Stimulated activated naive CD8-positive, alpha-beta T cell treated with anti-CD3 and anti-CD28 coated beads, Interleukin-15, Interleukin-2, amounts not matched to agents 100 ng/mL and 50 ng/mL, for 24 hours (primary cell): ENCODE data around the gene ZNF33A.
"Not testable (repeated sequence)": the region's sequence is repeated elsewhere in the genome, so short reads cannot be mapped to it uniquely, and the experiment has no call there.

ENCODE experiments used
- H3K27ac Mint-ChIP-seq: one replicate; pipeline ENCODE4 v1.8.0; 2021; ENCODE audit warnings: mild to moderate bottlenecking, mixed read lengths
- H3K27me3 Mint-ChIP-seq: one replicate; pipeline ENCODE4 v1.8.0; 2021; ENCODE audit warnings: mixed read lengths
- H3K36me3 Mint-ChIP-seq: one replicate; pipeline ENCODE4 v1.8.0; 2021; ENCODE audit warnings: low read depth, mixed read lengths
- H3K4me1 Mint-ChIP-seq: one replicate; pipeline ENCODE4 v1.8.0; 2021; ENCODE audit warnings: low read depth, mixed read lengths
- H3K4me3 Mint-ChIP-seq: one replicate; pipeline ENCODE4 v1.8.0; 2021; ENCODE audit warnings: mild to moderate bottlenecking, mixed read lengths
- H3K9me3 Mint-ChIP-seq: one replicate; pipeline ENCODE4 v1.8.0; 2021; ENCODE audit warnings: mixed read lengths

Gene ZNF33A

GRCh38 chr10:38010119-38010903, at the start of gene ZNF33A:
TSS of gene ZNF33A (plus strand) at chr10:38010675. CDS start at chr10:38012342, 1,667 bp downstream.
- Mint-ChIP-seq H3K4me3 (peak within 1 kb of the TSS; percentile 90), H3K4me1 (peaks cover 43% of the 10 kb centered on the region), H3K27ac (peak within 1 kb of the TSS; percentile 98), H3K9me3 (no peaks in the 10 kb centered on the region), H3K27me3 (no peaks in the 10 kb centered on the region), H3K36me3 (peaks cover 24% of the 10 kb centered on the region)

GRCh38 chr10:37965006-37965405, 45.5 kb upstream of the ZNF33A start:
- peaks cover 23% of the 10 kb centered on the region for H3K9me3 Mint-ChIP-seq
- H3K4me1 Mint-ChIP-seq = no peaks in the 10 kb centered on the region
- H3K27ac Mint-ChIP-seq = no peak overlapping the region
- H3K36me3 Mint-ChIP-seq = peaks cover 73% of the 10 kb centered on the region
- no peaks in the 10 kb centered on the region for H3K27me3 Mint-ChIP-seq
- no peak overlapping the region for H3K4me3 Mint-ChIP-seq

- peaks cover 38% of the 10 kb centered on the region for H3K36me3 Mint-ChIP-seq
- peaks cover 30% of the 10 kb centered on the region for H3K4me1 Mint-ChIP-seq
- no peak overlapping the region for H3K4me3 Mint-ChIP-seq
- no peak overlapping the region for H3K27ac Mint-ChIP-seq
- H3K9me3 Mint-ChIP-seq = peaks cover 4% of the 10 kb centered on the region
- H3K27me3 Mint-ChIP-seq = no peaks in the 10 kb centered on the region
These were observed 38.1 kb upstream of the ZNF33A start for GRCh38 chr10:37972396-37972795.

GRCh38 chr10:37975401-37975991, 35.0 kb upstream of the ZNF33A start:
- Mint-ChIP-seq H3K36me3 (peaks cover 17% of the 10 kb centered on the region), H3K9me3 (no peaks in the 10 kb centered on the region), H3K4me1 (peaks cover 30% of the 10 kb centered on the region), H3K27me3 (no peaks in the 10 kb centered on the region), H3K4me3 (peak overlapping the region; percentile 95), H3K27ac (peak overlapping the region; percentile 95)

- H3K4me3 Mint-ChIP-seq = peak within 1 kb of the TSS; percentile 95
- peaks cover 13% of the 10 kb centered on the region for H3K36me3 Mint-ChIP-seq
- peak within 1 kb of the TSS; percentile 95 for H3K27ac Mint-ChIP-seq
- no peaks in the 10 kb centered on the region for H3K9me3 Mint-ChIP-seq
- H3K4me1 Mint-ChIP-seq = peaks cover 30% of the 10 kb centered on the region
- no peaks in the 10 kb centered on the region for H3K27me3 Mint-ChIP-seq
These were observed 34.2 kb upstream of the ZNF33A start, which contains the start of gene ZNF25 for GRCh38 chr10:37976091-37976879. TSS of gene ZNF25 (minus strand) at chr10:37976647. CDS start at chr10:37971722, 4,925 bp downstream.

- H3K27me3 Mint-ChIP-seq = no peaks in the 10 kb centered on the region
These were observed 33.6 kb upstream of the ZNF33A start for GRCh38 chr10:37976880-37977203.

GRCh38 chr10:37991655-37992054, 18.8 kb upstream of the ZNF33A start:
- Mint-ChIP-seq H3K27me3 (peaks cover 4% of the 10 kb centered on the region), H3K36me3 (no peaks in the 10 kb centered on the region), H3K9me3 (no peaks in the 10 kb centered on the region), H3K4me1 (no peaks in the 10 kb centered on the region), H3K27ac (no peak overlapping the region), H3K4me3 (no peak overlapping the region)

More at GRCh38 chr10:37976880-37977203, 33.6 kb upstream of the ZNF33A start:
- H3K4me1 Mint-ChIP-seq = peaks cover 30% of the 10 kb centered on the region
- H3K9me3 Mint-ChIP-seq = no peaks in the 10 kb centered on the region
- H3K36me3 Mint-ChIP-seq = peaks cover 13% of the 10 kb centered on the region
- H3K27ac Mint-ChIP-seq = peak overlapping the region; percentile 95
- peak overlapping the region; percentile 95 for H3K4me3 Mint-ChIP-seq

GRCh38 chr10:37992083-37992482, 18.4 kb upstream of the ZNF33A start:
- Mint-ChIP-seq H3K27me3 (peaks cover 4% of the 10 kb centered on the region), H3K27ac (no peak overlapping the region), H3K36me3 (no peaks in the 10 kb centered on the region), H3K4me1 (no peaks in the 10 kb centered on the region), H3K4me3 (no peak overlapping the region), H3K9me3 (no peaks in the 10 kb centered on the region)

- H3K27me3 Mint-ChIP-seq, H3K9me3 Mint-ChIP-seq, H3K4me3 Mint-ChIP-seq, H3K36me3 Mint-ChIP-seq, H3K4me1 Mint-ChIP-seq, H3K27ac Mint-ChIP-seq: not testable (repeated sequence)
These were observed 11.6 kb upstream of the ZNF33A start for GRCh38 chr10:37998920-37999319.

GRCh38 chr10:38000474-38000873, 10.0 kb upstream of the ZNF33A start:
- not testable (repeated sequence) for H3K36me3 Mint-ChIP-seq, H3K27me3 Mint-ChIP-seq, H3K9me3 Mint-ChIP-seq

GRCh38 chr10:38003026-38003425, 7.4 kb upstream of the ZNF33A start:
- no peaks in the 10 kb centered on the region for H3K27me3 Mint-ChIP-seq
- H3K4me3 Mint-ChIP-seq = no peak overlapping the region
- no peaks in the 10 kb centered on the region for H3K4me1 Mint-ChIP-seq
- H3K36me3 Mint-ChIP-seq = no peaks in the 10 kb centered on the region
- no peaks in the 10 kb centered on the region for H3K9me3 Mint-ChIP-seq
- no peak overlapping the region for H3K27ac Mint-ChIP-seq

More at GRCh38 chr10:38000474-38000873, 10.0 kb upstream of the ZNF33A start:
- H3K27ac Mint-ChIP-seq, H3K4me3 Mint-ChIP-seq, H3K4me1 Mint-ChIP-seq: not testable (repeated sequence)

GRCh38 chr10:38003588-38003987, 6.9 kb upstream of the ZNF33A start:
- Mint-ChIP-seq H3K9me3 (no peaks in the 10 kb centered on the region), H3K27ac (no peak overlapping the region), H3K27me3 (no peaks in the 10 kb centered on the region), H3K36me3 (no peaks in the 10 kb centered on the region), H3K4me1 (no peaks in the 10 kb centered on the region), H3K4me3 (no peak overlapping the region)

- Mint-ChIP-seq H3K9me3 (no peaks in the 10 kb centered on the region), H3K4me1 (peaks cover 26% of the 10 kb centered on the region), H3K36me3 (peaks cover 9% of the 10 kb centered on the region), H3K27ac (no peak overlapping the region), H3K27me3 (no peaks in the 10 kb centered on the region), H3K4me3 (no peak overlapping the region)
These were observed 2.9 kb upstream of the ZNF33A start for GRCh38 chr10:38007551-38007950.

- H3K4me3 Mint-ChIP-seq = no peak overlapping the region
- no peaks in the 10 kb centered on the region for H3K27me3 Mint-ChIP-seq
- no peak overlapping the region for H3K27ac Mint-ChIP-seq
- H3K36me3 Mint-ChIP-seq = peaks cover 12% of the 10 kb centered on the region
- peaks cover 31% of the 10 kb centered on the region for H3K4me1 Mint-ChIP-seq
- H3K9me3 Mint-ChIP-seq = no peaks in the 10 kb centered on the region
These were observed 2.5 kb upstream of the ZNF33A start for GRCh38 chr10:38007991-38008390.

- Mint-ChIP-seq H3K27me3 (no peaks in the 10 kb centered on the region), H3K4me1 (peaks cover 34% of the 10 kb centered on the region), H3K36me3 (peaks cover 82% of the 10 kb centered on the region), H3K9me3 (peaks cover 16% of the 10 kb centered on the region), H3K4me3 (no peak overlapping the region), H3K27ac (no peak overlapping the region)
These were observed 5.9 kb downstream of the ZNF33A start for GRCh38 chr10:38016354-38016753.
